Caco-2 (cell line): ENCODE data around the gene KCNJ11. TPM values are rescaled to one million over a fixed set of nuclear protein-coding genes. Genes with fewer than 3 reads are reported as not detected.

Source experiments
- BruUV-seq: library from RNA; stranded (reverse); fragments of 400-500 nt; replicated peaks from 2 replicates; lab custom pipeline; 2021; lab: Mats Ljungman, UMichigan
- CTCF ChIA-PET: fragments of 300-600 bp; sonication (Branson Sonifier 250); formaldehyde crosslinking; loops from one replicate; lab custom pipeline; 2022; ENCODE audit warnings: antibody characterized with exemption; lab: Charles Lee
- POLR2A ChIA-PET: fragments of 300-600 bp; sonication (Branson Sonifier 250); formaldehyde crosslinking; loops from one replicate; lab custom pipeline; 2022; ENCODE audit warnings: antibody characterized with exemption; lab: Charles Lee
- DNase-seq, 2 experiments: peaks; one replicate each; pipeline versions ENCODE4 v3.0.0 to v3.0.0-alpha.2; 2020 to 2022
- H3K27me3 ChIP-seq: replicated peaks from 2 replicates; pipeline ENCODE4 v1.6.0; 2011; ENCODE audit warnings: low read length; ENCODE audit not compliant: control insufficient read depth, insufficient read depth
- H3K36me3 ChIP-seq: 2 replicates; pipeline ENCODE4 v1.5.1; 2011; ENCODE audit warnings: low read length; ENCODE audit not compliant: control insufficient read depth, insufficient read depth
- H3K4me1 ChIP-seq: fragments of 250-450 bp; sonication (Bioruptor Pico); 2 replicates; pipeline ENCODE4 v1.5.1; 2020; ENCODE audit warnings: mild to moderate bottlenecking
- H3K4me3 ChIP-seq: 2 replicates; pipeline ENCODE4 v1.5.1; 2011; ENCODE audit warnings: low read depth, mild to moderate bottlenecking, control low read depth, low read length
- H3K9me3 ChIP-seq: fragments of 250-450 bp; sonication (Bioruptor Pico); 2 replicates; pipeline ENCODE4 v1.5.1; 2020; ENCODE audit warnings: mild to moderate bottlenecking, moderate library complexity
- H3K27ac Mint-ChIP-seq: one replicate; pipeline ENCODE4 v1.8.0; 2022; ENCODE audit warnings: mixed read lengths; ENCODE audit not compliant: unreplicated experiment
- H3K27me3 Mint-ChIP-seq: one replicate; pipeline ENCODE4 v1.8.0; 2022; ENCODE audit warnings: mixed read lengths; ENCODE audit not compliant: insufficient read depth, unreplicated experiment
- H3K36me3 Mint-ChIP-seq: one replicate; pipeline ENCODE4 v1.8.0; 2022; ENCODE audit warnings: mild to moderate bottlenecking, mixed read lengths; ENCODE audit not compliant: insufficient read depth, unreplicated experiment
- H3K4me1 Mint-ChIP-seq: one replicate; pipeline ENCODE4 v1.8.0; 2022; ENCODE audit warnings: low read depth, mixed read lengths; ENCODE audit not compliant: unreplicated experiment
- H3K4me3 Mint-ChIP-seq: one replicate; pipeline ENCODE4 v1.8.0; 2022; ENCODE audit warnings: mild to moderate bottlenecking, moderate library complexity, mixed read lengths; ENCODE audit not compliant: unreplicated experiment
- H3K9me3 Mint-ChIP-seq: one replicate; pipeline ENCODE4 v1.8.0; 2022; ENCODE audit warnings: mixed read lengths; ENCODE audit not compliant: unreplicated experiment
- intact Hi-C: fragments of 100-400 bp; cut with micrococcal nuclease; formaldehyde crosslinking; loops from one replicate; pipeline ENCODE4 v1.10.0; 2022; ENCODE audit not compliant: unreplicated experiment
- total RNA-seq: library from RNA; stranded (reverse); gene quantifications from 2 replicates; pipeline ENCODE4 v1.2.3, GENCODE V29; 2022
- TF ChIP-seq, protein P1 (sequence below), 2 experiments: fragments of 200-600 bp in 1 of 2; IDR thresholded peaks; 1 replicate in 1 of 2; 2 replicates in 1 of 2; pipeline versions ENCODE4 v1.5.1 to v1.8.0; 2011 to 2022; ENCODE audit warnings: antibody characterized with exemption in 1 of 2, control low read depth in 1 of 2, inconsistent platforms in 1 of 2, low read depth in 1 of 2, low read length in 1 of 2, mild to moderate bottlenecking in 1 of 2, moderate library complexity in 1 of 2; ENCODE audit not compliant: insufficient read depth in 1 of 2, severe bottlenecking in 1 of 2, unreplicated experiment in 1 of 2

KCNJ11 gene
- total RNA-seq, 1 experiment from 2014 or later = 3.4 TPM

- H3K27ac Mint-ChIP-seq = no peak overlapping the region
Observed at GRCh38 chr11:17402486-17402885, 14.0 kb upstream of the KCNJ11 start.

GRCh38 chr11:17401841-17402240 lies 13.4 kb upstream of the KCNJ11 start:
- H3K27ac Mint-ChIP-seq = no peak overlapping the region
- no peaks in the 10 kb centered on the region for H3K36me3 ChIP-seq
- H3K9me3 ChIP-seq = no peaks in the 10 kb centered on the region
- no peaks in the 10 kb centered on the region for H3K4me1 ChIP-seq
- no peaks in the 10 kb centered on the region for H3K36me3 Mint-ChIP-seq
- ChIA-PET POLR2A (no interaction called here), CTCF (no interaction called here)
- H3K27me3 ChIP-seq = no peaks in the 10 kb centered on the region
- peaks cover 7% of the 10 kb centered on the region for H3K27me3 Mint-ChIP-seq
- H3K4me3 Mint-ChIP-seq = no peak overlapping the region
- intact Hi-C loops = no loop called here
- no peaks in the 10 kb centered on the region for H3K9me3 Mint-ChIP-seq
- no peaks in the 10 kb centered on the region for H3K4me1 Mint-ChIP-seq
- TF ChIP-seq, protein P1, sequence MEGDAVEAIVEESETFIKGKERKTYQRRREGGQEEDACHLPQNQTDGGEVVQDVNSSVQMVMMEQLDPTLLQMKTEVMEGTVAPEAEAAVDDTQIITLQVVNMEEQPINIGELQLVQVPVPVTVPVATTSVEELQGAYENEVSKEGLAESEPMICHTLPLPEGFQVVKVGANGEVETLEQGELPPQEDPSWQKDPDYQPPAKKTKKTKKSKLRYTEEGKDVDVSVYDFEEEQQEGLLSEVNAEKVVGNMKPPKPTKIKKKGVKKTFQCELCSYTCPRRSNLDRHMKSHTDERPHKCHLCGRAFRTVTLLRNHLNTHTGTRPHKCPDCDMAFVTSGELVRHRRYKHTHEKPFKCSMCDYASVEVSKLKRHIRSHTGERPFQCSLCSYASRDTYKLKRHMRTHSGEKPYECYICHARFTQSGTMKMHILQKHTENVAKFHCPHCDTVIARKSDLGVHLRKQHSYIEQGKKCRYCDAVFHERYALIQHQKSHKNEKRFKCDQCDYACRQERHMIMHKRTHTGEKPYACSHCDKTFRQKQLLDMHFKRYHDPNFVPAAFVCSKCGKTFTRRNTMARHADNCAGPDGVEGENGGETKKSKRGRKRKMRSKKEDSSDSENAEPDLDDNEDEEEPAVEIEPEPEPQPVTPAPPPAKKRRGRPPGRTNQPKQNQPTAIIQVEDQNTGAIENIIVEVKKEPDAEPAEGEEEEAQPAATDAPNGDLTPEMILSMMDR (IDR thresholded peaks at IDR 0.05; ENCODE audit: insufficient read depth in 1 of 2, low read depth in 1 of 2, low read length in 1 of 2, severe bottlenecking in 1 of 2, unreplicated experiment in 1 of 2) = no peak
- no peak overlapping the region for H3K4me3 ChIP-seq
- BruUV-seq = no TSS peak
- DNase-seq = no peak

More at GRCh38 chr11:17402486-17402885, 14.0 kb upstream of the KCNJ11 start:
- Mint-ChIP-seq H3K9me3 (no peaks in the 10 kb centered on the region), H3K4me1 (no peaks in the 10 kb centered on the region), H3K27me3 (peaks cover 7% of the 10 kb centered on the region), H3K4me3 (no peak overlapping the region), H3K36me3 (no peaks in the 10 kb centered on the region)
- intact Hi-C loops = no loop called here
- no peak for DNase-seq
- ChIA-PET CTCF (no interaction called here), POLR2A (no interaction called here)
- H3K36me3 ChIP-seq = no peaks in the 10 kb centered on the region
- no TSS peak for BruUV-seq
- H3K4me1 ChIP-seq = no peaks in the 10 kb centered on the region
- no peak overlapping the region for H3K4me3 ChIP-seq
- no peaks in the 10 kb centered on the region for H3K27me3 ChIP-seq
- H3K9me3 ChIP-seq = no peaks in the 10 kb centered on the region
- TF ChIP-seq, protein P1 (IDR thresholded peaks at IDR 0.05; ENCODE audit: insufficient read depth in 1 of 2, low read depth in 1 of 2, low read length in 1 of 2, severe bottlenecking in 1 of 2, unreplicated experiment in 1 of 2) = no peak

- H3K36me3 Mint-ChIP-seq = no peaks in the 10 kb centered on the region
- H3K27me3 Mint-ChIP-seq = peaks cover 7% of the 10 kb centered on the region
- H3K27ac Mint-ChIP-seq = no peak overlapping the region
- H3K27me3 ChIP-seq = no peaks in the 10 kb centered on the region
- H3K4me1 Mint-ChIP-seq = no peaks in the 10 kb centered on the region
- intact Hi-C loops = no loop called here
- no peaks in the 10 kb centered on the region for H3K9me3 Mint-ChIP-seq
- no peaks in the 10 kb centered on the region for H3K4me1 ChIP-seq
- DNase-seq = no peak
- H3K4me3 Mint-ChIP-seq = no peak overlapping the region
- TF ChIP-seq, protein P1 (IDR thresholded peaks at IDR 0.05; ENCODE audit: insufficient read depth in 1 of 2, low read depth in 1 of 2, low read length in 1 of 2, severe bottlenecking in 1 of 2, unreplicated experiment in 1 of 2) = no peak
- H3K4me3 ChIP-seq = no peak overlapping the region
- CTCF ChIA-PET = interaction anchor here (1.0 kb wide), 1 partner anchor 13 kb away, joined by 3 read pairs; the partner anchor contains the start of gene KCNJ11
- POLR2A ChIA-PET = no interaction called here
- H3K9me3 ChIP-seq = no peaks in the 10 kb centered on the region
- no peaks in the 10 kb centered on the region for H3K36me3 ChIP-seq
- BruUV-seq = no TSS peak
Observed at GRCh38 chr11:17401316-17401715, 12.9 kb upstream of the KCNJ11 start.
